PC-3 (cell line): ENCODE results near the gene RASL12. TPM values are rescaled to one million over a fixed set of nuclear protein-coding genes. Genes with fewer than 3 reads are reported as not detected.
"Not testable (repeated sequence)": the region's sequence is repeated elsewhere in the genome, so short reads cannot be mapped to it uniquely, and the experiment has no call there.

ENCODE experiments used
- ATAC-seq: fragments of 200-7000 bp; cut with Tn5 transposase; 2 replicates; pipeline ENCODE4 v1.9.1; 2020; ENCODE audit warnings: mild to moderate bottlenecking, moderate library complexity
- BruUV-seq: library from RNA; stranded (reverse); fragments of 400-500 nt; replicated peaks from 2 replicates; lab custom pipeline; 2021; lab: Mats Ljungman, UMichigan
- CTCF ChIA-PET: fragments of 300-600 bp; sonication (Branson Sonifier 250); formaldehyde crosslinking; loops from one replicate; lab custom pipeline; 2022; ENCODE audit warnings: antibody characterized with exemption; lab: Charles Lee
- POLR2A ChIA-PET: fragments of 300-600 bp; sonication (Branson Sonifier 250); formaldehyde crosslinking; loops from one replicate; lab custom pipeline; 2022; ENCODE audit warnings: antibody characterized with exemption; ENCODE audit not compliant: unreplicated experiment; lab: Charles Lee
- DNase-seq: peaks from one replicate; pipeline ENCODE4 v3.0.0-alpha.2; 2015
- H2AFZ ChIP-seq: fragments of 300-600 bp; sonication (generic); 2 replicates; pipeline ENCODE4 v1.6.0; 2016; ENCODE audit warnings: antibody characterized with exemption, low read length
- H3F3A ChIP-seq: fragments of 300-600 bp; sonication (generic); one replicate; pipeline ENCODE4 v1.6.0; 2017; ENCODE audit warnings: antibody characterized with exemption, low read length, control low read depth, mild to moderate bottlenecking; ENCODE audit not compliant: unreplicated experiment
- H3K27ac ChIP-seq: fragments of 300-600 bp; sonication (generic); 2 replicates; pipeline ENCODE4 v1.5.1; 2016; ENCODE audit warnings: mild to moderate bottlenecking, low read length
- H3K27me3 ChIP-seq: fragments of 300-600 bp; sonication (generic); 2 replicates; pipeline ENCODE4 v1.6.1; 2016; ENCODE audit warnings: low read length, mixed read lengths
- H3K36me3 ChIP-seq: fragments of 300-600 bp; sonication (generic); 2 replicates; pipeline ENCODE4 v1.6.1; 2016; ENCODE audit warnings: low read depth, mixed run types, low read length, mixed read lengths
- H3K4me1 ChIP-seq: fragments of 300-600 bp; sonication (generic); 2 replicates; pipeline ENCODE4 v1.5.1; 2016; ENCODE audit warnings: low read length; ENCODE audit not compliant: insufficient read depth
- H3K4me2 ChIP-seq: fragments of 300-600 bp; sonication (generic); 2 replicates; pipeline ENCODE4 v1.6.0; 2016; ENCODE audit warnings: low read length
- H3K4me3 ChIP-seq: fragments of 300-600 bp; sonication (generic); 2 replicates; pipeline ENCODE4 v1.5.1; 2016; ENCODE audit warnings: mild to moderate bottlenecking, low read length, mixed read lengths
- H3K79me2 ChIP-seq: fragments of 300-600 bp; sonication (generic); 2 replicates; pipeline ENCODE4 v1.6.1; 2017; ENCODE audit warnings: low read length, mixed read lengths
- H3K9ac ChIP-seq: fragments of 300-600 bp; sonication (generic); 2 replicates; pipeline ENCODE4 v1.6.0; 2016; ENCODE audit warnings: mild to moderate bottlenecking, low read length
- H3K9me2 ChIP-seq: fragments of 300-600 bp; sonication (generic); replicated peaks from 2 replicates; pipeline ENCODE4 v1.6.1; 2016; ENCODE audit warnings: mixed run types, low read length, mixed read lengths
- H3K9me3 ChIP-seq: fragments of 300-600 bp; sonication (generic); 2 replicates; pipeline ENCODE4 v1.6.1; 2016; ENCODE audit warnings: low read length, mixed read lengths
- H4K20me1 ChIP-seq: fragments of 300-600 bp; sonication (generic); 2 replicates; pipeline ENCODE4 v1.6.1; 2016; ENCODE audit warnings: low read length, mixed read lengths
- EZH2 ChIP-seq: fragments of 300-600 bp; sonication (generic); IDR thresholded peaks from one replicate; pipeline ENCODE4 v1.6.1; 2017; ENCODE audit warnings: antibody characterized with exemption, mild to moderate bottlenecking, low read length; ENCODE audit not compliant: unreplicated experiment
- EZH2phosphoT487 ChIP-seq: fragments of 300-600 bp; sonication (generic); IDR thresholded peaks from 2 replicates; pipeline ENCODE4 v1.6.1; 2018; ENCODE audit warnings: mild to moderate bottlenecking, antibody characterized with exemption, low read length, borderline replicate concordance
- intact Hi-C: fragments of 100-400 bp; cut with micrococcal nuclease; formaldehyde crosslinking; loops from 2 replicates; pipeline ENCODE4 v1.9.0; 2023
- total RNA-seq: library from RNA; depleted of rRNA; stranded (reverse); fragments of >200 nt; gene quantifications from 2 replicates; pipeline ENCODE4 v1.2.3, GENCODE V29; 2014
- TF ChIP-seq, protein P1 (sequence below): fragments of 300-600 bp; sonication (generic); conservative IDR thresholded peaks from 2 replicates; pipeline ENCODE4 v1.5.1; 2017; ENCODE audit warnings: antibody characterized with exemption, low read depth, mild to moderate bottlenecking, low read length

Gene RASL12
- total RNA-seq, 1 experiment from 2014 or later: not detected

- H2AFZ ChIP-seq: no peak overlapping the region
- H3K9ac ChIP-seq: no peak overlapping the region
- no peaks in the 10 kb centered on the region for H3K4me1 ChIP-seq
- no TSS peak for BruUV-seq
- H3K27me3 ChIP-seq: no peaks in the 10 kb centered on the region
- H3F3A ChIP-seq: no peaks in the 10 kb centered on the region
- DNase-seq: no peak
- TF ChIP-seq EZH2phosphoT487 (no peak), EZH2 (no peak)
- TF ChIP-seq, protein P1, sequence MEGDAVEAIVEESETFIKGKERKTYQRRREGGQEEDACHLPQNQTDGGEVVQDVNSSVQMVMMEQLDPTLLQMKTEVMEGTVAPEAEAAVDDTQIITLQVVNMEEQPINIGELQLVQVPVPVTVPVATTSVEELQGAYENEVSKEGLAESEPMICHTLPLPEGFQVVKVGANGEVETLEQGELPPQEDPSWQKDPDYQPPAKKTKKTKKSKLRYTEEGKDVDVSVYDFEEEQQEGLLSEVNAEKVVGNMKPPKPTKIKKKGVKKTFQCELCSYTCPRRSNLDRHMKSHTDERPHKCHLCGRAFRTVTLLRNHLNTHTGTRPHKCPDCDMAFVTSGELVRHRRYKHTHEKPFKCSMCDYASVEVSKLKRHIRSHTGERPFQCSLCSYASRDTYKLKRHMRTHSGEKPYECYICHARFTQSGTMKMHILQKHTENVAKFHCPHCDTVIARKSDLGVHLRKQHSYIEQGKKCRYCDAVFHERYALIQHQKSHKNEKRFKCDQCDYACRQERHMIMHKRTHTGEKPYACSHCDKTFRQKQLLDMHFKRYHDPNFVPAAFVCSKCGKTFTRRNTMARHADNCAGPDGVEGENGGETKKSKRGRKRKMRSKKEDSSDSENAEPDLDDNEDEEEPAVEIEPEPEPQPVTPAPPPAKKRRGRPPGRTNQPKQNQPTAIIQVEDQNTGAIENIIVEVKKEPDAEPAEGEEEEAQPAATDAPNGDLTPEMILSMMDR: no peak
- no peaks in the 10 kb centered on the region for H3K9me3 ChIP-seq
- no peaks in the 10 kb centered on the region for H3K79me2 ChIP-seq
- ChIA-PET POLR2A (no interaction called here), CTCF (no interaction called here)
- no peaks in the 10 kb centered on the region for H3K9me2 ChIP-seq
- no peak overlapping the region for H3K4me2 ChIP-seq
- H3K27ac ChIP-seq: no peak overlapping the region
- H3K36me3 ChIP-seq: no peaks in the 10 kb centered on the region; the same call in 1 of the 2 replicates
- intact Hi-C loops: no loop called here
- H4K20me1 ChIP-seq: no peaks in the 10 kb centered on the region
- no peak for ATAC-seq
- no peak overlapping the region for H3K4me3 ChIP-seq
Measured at GRCh38 chr15:65095011-65095746, 27.4 kb upstream of the RASL12 start.

GRCh38 chr15:65094294-65094995 lies 26.7 kb upstream of the RASL12 start:
- CTCF ChIA-PET: no interaction called here
- intact Hi-C loops: no loop called here

DNA sequence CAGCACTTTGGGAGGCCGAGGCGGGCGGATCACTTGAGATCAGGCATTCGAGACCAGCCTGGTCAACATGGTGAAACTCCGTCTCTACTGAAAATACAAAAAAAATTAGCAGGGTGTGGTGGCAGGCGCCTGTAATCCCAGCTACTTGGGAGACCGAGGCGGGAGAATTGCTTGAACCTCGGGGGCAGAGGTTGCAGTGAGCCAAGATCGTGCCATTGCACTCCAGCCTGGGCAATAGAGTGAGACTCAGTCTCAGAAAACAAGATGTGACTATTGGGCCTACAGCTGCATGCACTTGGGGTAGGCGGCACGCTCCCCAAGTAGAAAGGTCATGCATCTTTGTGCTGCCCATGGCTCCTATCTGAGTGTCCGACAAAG lies 26.0 kb upstream of the RASL12 start:
- H4K20me1 ChIP-seq, H3K27me3 ChIP-seq, H3K4me1 ChIP-seq, CTCF ChIA-PET, H3K9me2 ChIP-seq, H3K4me3 ChIP-seq, H3K27ac ChIP-seq, DNase-seq, H3K79me2 ChIP-seq, H2AFZ ChIP-seq, H3K9me3 ChIP-seq, H3K9ac ChIP-seq, BruUV-seq, POLR2A ChIA-PET, H3F3A ChIP-seq, ATAC-seq, H3K36me3 ChIP-seq, H3K4me2 ChIP-seq, intact Hi-C loops: not testable (repeated sequence)

More at GRCh38 chr15:65094294-65094995, 26.7 kb upstream of the RASL12 start:
- Histone ChIP-seq H3K36me3 (no peaks in the 10 kb centered on the region; the same call in 1 of the 2 replicates), H2AFZ (no peak overlapping the region), H3K9me2 (no peaks in the 10 kb centered on the region), H3K4me2 (no peak overlapping the region), H3K27ac (no peak overlapping the region), H3K4me3 (no peak overlapping the region), H3K9me3 (no peaks in the 10 kb centered on the region), H4K20me1 (no peaks in the 10 kb centered on the region), H3K9ac (no peak overlapping the region), H3K79me2 (no peaks in the 10 kb centered on the region), H3F3A (no peaks in the 10 kb centered on the region), H3K4me1 (no peaks in the 10 kb centered on the region), H3K27me3 (no peaks in the 10 kb centered on the region)
- BruUV-seq: no TSS peak
- POLR2A ChIA-PET: no interaction called here
- ATAC-seq (no peak), DNase-seq (no peak)
- TF ChIP-seq EZH2 (no peak), EZH2phosphoT487 (no peak)
- TF ChIP-seq, protein P1: no peak
